ENCODE data around the gene KLHDC7B.

- TF ChIP-seq POLR2A (IDR thresholded peaks at IDR 0.05): no peak
- TF ChIP-seq CTCF (IDR thresholded peaks at IDR 0.05): no peak
- TF ChIP-seq POLR2AphosphoS5 (IDR thresholded peaks at IDR 0.05): no peak
Measured at GRCh38 chr22:50560034-50560433, 14.3 kb downstream of the KLHDC7B start.

All from upper lobe of left lung (tissue), 4 donors.